ENCODE data around the gene GPATCH3.

- TF ChIP-seq EZH2 (IDR thresholded peaks at IDR 0.05; ENCODE audit: low read length) (no peak), CTCF (optimal IDR thresholded peaks at IDR 0.05 in 1 of 3, IDR thresholded peaks at IDR 0.05 in 1 of 3, conservative IDR thresholded peaks at IDR 0.05 in 1 of 3; ENCODE audit: extremely low read depth in 1 of 3, insufficient read depth in 2 of 3, low read length in 3 of 3) (no peak)
Measured at GRCh38 chr1:26863685-26864077, 36.6 kb downstream of the GPATCH3 start.

Data from keratinocyte (primary cell).